Left lung (tissue), 10 donors: ENCODE results near the gene SLC35F3. TPM values are rescaled to one million over a fixed set of nuclear protein-coding genes. Genes with fewer than 3 reads are reported as not detected.

Source experiments
- ATAC-seq: fragments of 200-7000 bp; cut with Tn5 transposase; one replicate; pipeline ENCODE4 v1.9.1; 2020; ENCODE audit warnings: moderate library complexity
- DNase-seq, 4 donors: peaks; one replicate each; pipeline ENCODE4 v3.0.0-alpha.2; 2013 to 2020
- H3K27ac ChIP-seq, 2 donors: fragments of 200-600 bp; sonication (generic) in 1 of 2; one replicate each; pipeline versions ENCODE4 v1.5.0 to v1.8.0; 2020 to 2021
- H3K27me3 ChIP-seq, 2 donors: fragments of 200-600 bp; sonication (generic) in 1 of 2; one replicate each; pipeline versions ENCODE4 v1.5.0 to v1.8.0; 2020 to 2021
- H3K36me3 ChIP-seq, 2 donors: fragments of 200-600 bp; sonication (generic) in 1 of 2; one replicate each; pipeline versions ENCODE4 v1.5.0 to v1.8.0; 2020 to 2021
- H3K4me1 ChIP-seq, 2 donors: fragments of 200-600 bp; one replicate each; pipeline ENCODE4 v1.8.0; 2021
- H3K4me3 ChIP-seq, 2 donors: fragments of 200-600 bp; sonication (generic) in 1 of 2; one replicate each; pipeline versions ENCODE4 v1.5.0 to v1.8.0; 2020 to 2021; ENCODE audit warnings: mild to moderate bottlenecking in 1 of 2
- H3K9me3 ChIP-seq, 2 donors: fragments of 200-600 bp; sonication (generic) in 1 of 2; one replicate each; pipeline versions ENCODE4 v1.5.0 to v1.8.0; 2020 to 2021
- CTCF ChIP-seq, 2 donors: fragments of 200-600 bp; sonication (generic) in 1 of 2; IDR thresholded peaks; one replicate each; pipeline versions ENCODE4 v1.5.0 to v1.8.0; 2021; ENCODE audit warnings: antibody characterized with exemption in 2 of 2
- intact Hi-C, 2 donors: fragments of 100-400 bp; cut with DNase I; formaldehyde crosslinking; loops; one replicate each; pipeline versions ENCODE4 v1.11.2 to v1.14.2; 2022
- polyA plus RNA-seq, 6 donors: library from polyadenylated mRNA; unstranded; fragments of 120-200 nt; gene quantifications; one replicate each; pipeline ENCODE4 v1.2.1, GENCODE V29; 2013; ENCODE audit not compliant: insufficient read length in 6 of 6
- total RNA-seq, 2 donors: library from RNA; stranded (reverse); fragmentation: NEBNext Ultra II Directional; extraction: Animal tissue kit (Norgen Biotek cat#: 25700); gene quantifications; one replicate each; pipeline ENCODE4 v1.2.1, GENCODE V29; 2021
- donor health status: DM: no; HTN: yes; CAD: no.
- donor health status: DM: no; HTN: no; CAD: no.

SLC35F3 gene
- total and polyA plus RNA-seq, 8 donors = 0.58 to 1.9 (median 1.5) TPM

- Histone ChIP-seq H3K9me3 (no peaks in the 10 kb centered on the region), H3K27ac (no peak overlapping the region), H3K27me3 (no peaks in the 10 kb centered on the region), H3K36me3 (no peaks in the 10 kb centered on the region), H3K4me1 (no peaks in the 10 kb centered on the region), H3K4me3 (no peak overlapping the region)
- ATAC-seq (no peak), DNase-seq (no peak)
- TF ChIP-seq CTCF (IDR thresholded peaks at IDR 0.05) = no peak
- intact Hi-C loops = no loop called here
These were observed 168.3 kb downstream of the SLC35F3 start for GRCh38 chr1:234072793-234073192.

- no peak overlapping the region for H3K4me3 ChIP-seq
- H3K27me3 ChIP-seq = no peaks in the 10 kb centered on the region
- TF ChIP-seq CTCF (IDR thresholded peaks at IDR 0.05) = no peak
- H3K36me3 ChIP-seq = no peaks in the 10 kb centered on the region
- intact Hi-C loops = no loop called here
- H3K27ac ChIP-seq = no peak overlapping the region
- DNase-seq (no peak), ATAC-seq (no peak)
- no peaks in the 10 kb centered on the region for H3K9me3 ChIP-seq
- no peaks in the 10 kb centered on the region for H3K4me1 ChIP-seq
These were observed 173.7 kb downstream of the SLC35F3 start for GRCh38 chr1:234078143-234078542.

- no peaks in the 10 kb centered on the region for H3K27me3 ChIP-seq
- H3K36me3 ChIP-seq = no peaks in the 10 kb centered on the region
- no peaks in the 10 kb centered on the region for H3K9me3 ChIP-seq
- H3K4me1 ChIP-seq = no peaks in the 10 kb centered on the region
- TF ChIP-seq CTCF (IDR thresholded peaks at IDR 0.05) = no peak
- ATAC-seq (no peak), DNase-seq (no peak)
- H3K27ac ChIP-seq = no peak overlapping the region
- no peak overlapping the region for H3K4me3 ChIP-seq
- intact Hi-C loops = no loop called here
These were observed 175.4 kb downstream of the SLC35F3 start for GRCh38 chr1:234079896-234080295.

GRCh38 chr1:234083460-234083859 lies 179.0 kb downstream of the SLC35F3 start:
- Histone ChIP-seq H3K4me3 (no peak overlapping the region), H3K4me1 (no peaks in the 10 kb centered on the region), H3K27me3 (no peaks in the 10 kb centered on the region), H3K27ac (no peak overlapping the region), H3K9me3 (no peaks in the 10 kb centered on the region), H3K36me3 (no peaks in the 10 kb centered on the region)
- TF ChIP-seq CTCF (IDR thresholded peaks at IDR 0.05) = no peak
- intact Hi-C loops = no loop called here
- ATAC-seq (no peak), DNase-seq (no peak)

- DNase-seq = no peak
- Histone ChIP-seq H3K27me3 (no peaks in the 10 kb centered on the region), H3K36me3 (no peaks in the 10 kb centered on the region), H3K27ac (no peak overlapping the region), H3K4me3 (no peak overlapping the region), H3K9me3 (peaks cover 0 to 4% of the 10 kb centered on the region in 2 donors), H3K4me1 (peaks cover 0 to 9% of the 10 kb centered on the region in 2 donors)
- no peak for TF ChIP-seq CTCF (IDR thresholded peaks at IDR 0.05)
- ATAC-seq = no peak
- intact Hi-C loops = no loop called here
These were observed 184.9 kb downstream of the SLC35F3 start for GRCh38 chr1:234089396-234089795.
